GM21360 (cell line): ENCODE results near the gene CTDP1.
"Not testable (repeated sequence)": the region's sequence is repeated elsewhere in the genome, so short reads cannot be mapped to it uniquely, and the experiment has no call there.

Experiments
- ATAC-seq: cut with Tn5 transposase; IDR thresholded peaks from one replicate; pipeline ENCODE4 v1.9.1; 2021; ENCODE audit warnings: mild to moderate bottlenecking, moderate library complexity; ENCODE audit not compliant: unreplicated experiment

Gene CTDP1

GRCh38 chr18:79680891-79681339, 1.3 kb downstream of the CTDP1 start:
- no peak for ATAC-seq

- no peak for ATAC-seq
Measured at GRCh38 chr18:79681484-79682387, 2.1 kb downstream of the CTDP1 start.

- no peak for ATAC-seq
Measured at GRCh38 chr18:79682481-79682880, 2.9 kb downstream of the CTDP1 start.

GRCh38 chr18:79682894-79683625, 3.5 kb downstream of the CTDP1 start:
- no peak for ATAC-seq

GRCh38 chr18:79683626-79684282, 4.2 kb downstream of the CTDP1 start:
- ATAC-seq, result no peak

GRCh38 chr18:79684283-79684631, 4.7 kb downstream of the CTDP1 start:
- ATAC-seq, result no peak

GRCh38 chr18:79684787-79685186, 5.2 kb downstream of the CTDP1 start:
- no peak for ATAC-seq

GRCh38 chr18:79685281-79685680, 5.7 kb downstream of the CTDP1 start:
- no peak for ATAC-seq

- ATAC-seq, result no peak
Measured at GRCh38 chr18:79685971-79686370, 6.4 kb downstream of the CTDP1 start.

GRCh38 chr18:79687806-79688205, 8.2 kb downstream of the CTDP1 start:
- ATAC-seq, result no peak

- no peak for ATAC-seq
Measured at GRCh38 chr18:79690071-79690470, 10.5 kb downstream of the CTDP1 start.

GRCh38 chr18:79690586-79691482, 11.2 kb downstream of the CTDP1 start:
- no peak for ATAC-seq

GRCh38 chr18:79692056-79692455, 12.5 kb downstream of the CTDP1 start:
- ATAC-seq, result no peak

GRCh38 chr18:79692886-79693285, 13.3 kb downstream of the CTDP1 start:
- no peak for ATAC-seq

- no peak for ATAC-seq
Measured at GRCh38 chr18:79693561-79694205, 14.1 kb downstream of the CTDP1 start.

GRCh38 chr18:79694206-79694894, 14.7 kb downstream of the CTDP1 start:
- ATAC-seq, result not testable (repeated sequence)

GRCh38 chr18:79694895-79695213, 15.3 kb downstream of the CTDP1 start:
- no peak for ATAC-seq

GRCh38 chr18:79695269-79695668, 15.7 kb downstream of the CTDP1 start:
- ATAC-seq, result no peak
